ENCODE data around the gene EPHA8.

DNA sequence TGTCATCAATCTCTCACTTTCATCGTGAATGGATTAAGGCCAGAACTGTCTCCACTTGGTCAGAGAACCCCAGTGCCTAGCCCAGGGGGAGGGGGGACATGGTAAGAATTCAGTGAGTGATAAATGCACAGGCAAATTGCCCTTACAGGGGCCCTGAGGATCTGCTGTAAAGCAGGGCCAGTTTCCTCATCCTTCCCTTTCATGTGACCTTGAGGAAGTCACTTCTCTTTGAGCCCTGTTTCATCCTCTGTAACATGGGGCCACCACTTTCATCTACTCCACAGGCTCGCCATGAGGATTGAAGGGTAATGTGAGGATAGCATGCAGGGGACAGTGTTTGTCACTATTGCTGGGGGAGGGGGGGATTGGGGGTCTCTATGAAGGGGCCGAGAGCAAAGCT, 45.1 kb downstream of the EPHA8 start:
- TF ChIP-seq, protein P1, sequence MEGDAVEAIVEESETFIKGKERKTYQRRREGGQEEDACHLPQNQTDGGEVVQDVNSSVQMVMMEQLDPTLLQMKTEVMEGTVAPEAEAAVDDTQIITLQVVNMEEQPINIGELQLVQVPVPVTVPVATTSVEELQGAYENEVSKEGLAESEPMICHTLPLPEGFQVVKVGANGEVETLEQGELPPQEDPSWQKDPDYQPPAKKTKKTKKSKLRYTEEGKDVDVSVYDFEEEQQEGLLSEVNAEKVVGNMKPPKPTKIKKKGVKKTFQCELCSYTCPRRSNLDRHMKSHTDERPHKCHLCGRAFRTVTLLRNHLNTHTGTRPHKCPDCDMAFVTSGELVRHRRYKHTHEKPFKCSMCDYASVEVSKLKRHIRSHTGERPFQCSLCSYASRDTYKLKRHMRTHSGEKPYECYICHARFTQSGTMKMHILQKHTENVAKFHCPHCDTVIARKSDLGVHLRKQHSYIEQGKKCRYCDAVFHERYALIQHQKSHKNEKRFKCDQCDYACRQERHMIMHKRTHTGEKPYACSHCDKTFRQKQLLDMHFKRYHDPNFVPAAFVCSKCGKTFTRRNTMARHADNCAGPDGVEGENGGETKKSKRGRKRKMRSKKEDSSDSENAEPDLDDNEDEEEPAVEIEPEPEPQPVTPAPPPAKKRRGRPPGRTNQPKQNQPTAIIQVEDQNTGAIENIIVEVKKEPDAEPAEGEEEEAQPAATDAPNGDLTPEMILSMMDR (IDR thresholded peaks at IDR 0.05): no peak
- no peak for TF ChIP-seq ESRRA (IDR thresholded peaks at IDR 0.05; ENCODE audit: borderline replicate concordance, low read length)
